ENCODE measurements around the gene SMIM30.

DNA sequence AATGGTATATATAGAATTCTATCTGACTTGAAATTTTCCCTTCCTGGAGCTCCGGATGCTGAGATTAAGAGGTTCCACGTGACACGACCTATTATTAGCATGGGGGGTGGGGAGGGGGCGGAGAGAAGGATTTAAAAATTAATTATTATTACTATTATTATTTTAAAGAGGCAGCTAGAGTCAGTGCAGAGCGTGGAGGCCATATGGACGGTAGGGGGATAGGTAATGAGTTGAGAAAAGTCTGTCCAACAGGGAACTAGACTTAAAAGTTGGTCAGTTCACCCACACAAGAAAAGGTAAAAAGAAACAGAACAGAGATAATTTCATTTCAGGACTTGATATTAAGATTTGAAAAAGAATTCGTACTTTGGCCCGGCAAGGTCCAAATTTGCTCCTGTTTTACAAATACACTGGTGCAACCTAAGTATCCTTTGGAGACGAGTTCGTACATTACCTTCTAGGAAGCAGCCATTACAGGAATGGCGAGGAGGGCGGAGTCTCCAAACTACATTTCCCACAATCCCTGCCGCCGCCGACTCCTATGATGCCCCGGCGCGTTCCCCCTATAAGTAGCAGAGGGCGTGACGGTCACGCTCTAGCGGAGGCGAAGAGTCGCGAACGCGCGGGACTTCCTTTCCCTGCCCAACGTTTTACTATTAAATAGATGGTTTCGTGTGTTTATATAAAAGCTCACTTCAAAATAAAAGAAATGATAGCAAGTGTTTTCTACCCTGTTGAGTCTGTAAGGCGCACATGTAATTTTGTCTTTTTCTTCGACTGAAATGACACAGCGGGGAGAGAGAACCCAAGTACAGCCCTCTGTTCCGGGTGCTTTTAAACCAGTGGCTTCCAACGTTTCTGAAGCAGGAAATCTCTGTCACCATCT, at the start of gene SMIM30:
- TF ChIP-seq EZH2 (IDR thresholded peaks at IDR 0.05; ENCODE audit: borderline replicate concordance, control insufficient read depth, low read depth, low read length) = no peak
- no peak for TF ChIP-seq GABPA (IDR thresholded peaks at IDR 0.05; ENCODE audit: low read depth)
- no peak for TF ChIP-seq CTCF (IDR thresholded peaks at IDR 0.05 in 2 of 3, conservative IDR thresholded peaks at IDR 0.05 in 1 of 3; ENCODE audit: control insufficient read depth in 2 of 3, extremely low read depth in 1 of 3, insufficient read depth in 1 of 3, low read depth in 3 of 3, low read length in 3 of 3)
- TF ChIP-seq BHLHE40 (IDR thresholded peaks at IDR 0.05; ENCODE audit: borderline replicate concordance in 1 of 2, low read depth in 2 of 2, low read length in 1 of 2) = peak; percentile 39 to 58; a peak in 1 of 4 replicates
